GM12872 (cell line): Measurements from ENCODE around the gene ADO.

ENCODE experiments used
- CTCF ChIP-seq: IDR thresholded peaks from 3 replicates; pipeline ENCODE4 v1.5.1; 2011; ENCODE audit warnings: low read depth, mild to moderate bottlenecking, low read length, moderate library complexity; ENCODE audit not compliant: insufficient read depth

The ADO gene

GRCh38 chr10:62788861-62789467 lies 15.6 kb upstream of the ADO start:
- no peak for TF ChIP-seq CTCF

- TF ChIP-seq CTCF, result no peak
These were observed 14.4 kb upstream of the ADO start for GRCh38 chr10:62790019-62790555.

GRCh38 chr10:62790571-62790970 lies 13.9 kb upstream of the ADO start:
- no peak for TF ChIP-seq CTCF

- TF ChIP-seq CTCF, result no peak
These were observed 12.3 kb upstream of the ADO start for GRCh38 chr10:62792261-62792660.

- no peak for TF ChIP-seq CTCF
These were observed 10.2 kb upstream of the ADO start for GRCh38 chr10:62794306-62794705.

- no peak for TF ChIP-seq CTCF
These were observed 9.4 kb upstream of the ADO start for GRCh38 chr10:62795100-62795499.

GRCh38 chr10:62795762-62796161 lies 8.8 kb upstream of the ADO start:
- TF ChIP-seq CTCF, result no peak
